Mesendoderm (in vitro differentiated cells): ENCODE results near the gene GSTP1.
"Not testable (repeated sequence)": the region's sequence is repeated elsewhere in the genome, so short reads cannot be mapped to it uniquely, and the experiment has no call there.

Experiments used
- DNase-seq: peaks from one replicate; pipeline ENCODE4 v3.0.0; 2013
- H2AK5ac ChIP-seq: 2 replicates; pipeline ENCODE4 v1.6.1; 2013; ENCODE audit warnings: low read length, inconsistent platforms
- H2BK120ac ChIP-seq: 2 replicates; pipeline ENCODE4 v1.6.1; 2013; ENCODE audit warnings: low read depth, mild to moderate bottlenecking, low read length, moderate library complexity, mixed read lengths
- H2BK15ac ChIP-seq: replicated peaks from 2 replicates; pipeline ENCODE4 v1.6.1; 2013; ENCODE audit warnings: low read depth, mild to moderate bottlenecking, moderate library complexity
- H2BK5ac ChIP-seq: 2 replicates; pipeline ENCODE4 v1.6.1; 2013; ENCODE audit warnings: low read length, inconsistent platforms
- H3K18ac ChIP-seq: 2 replicates; pipeline ENCODE4 v1.6.1; 2013; ENCODE audit warnings: mild to moderate bottlenecking, low read length, mixed read lengths
- H3K23ac ChIP-seq: one replicate; pipeline ENCODE4 v1.6.1; 2013; ENCODE audit warnings: low read length
- H3K27ac ChIP-seq: 2 replicates; pipeline ENCODE4 v1.5.1; 2013; ENCODE audit warnings: low read depth, mild to moderate bottlenecking, inconsistent platforms, low read length, moderate library complexity
- H3K27me3 ChIP-seq: 2 replicates; pipeline ENCODE4 v1.6.1; 2013; ENCODE audit warnings: low read length, control low read depth, mild to moderate bottlenecking, inconsistent platforms; ENCODE audit not compliant: insufficient read depth, poor library complexity
- H3K36me3 ChIP-seq: 2 replicates; pipeline ENCODE4 v1.6.1; 2013; ENCODE audit warnings: low read length, inconsistent platforms; ENCODE audit not compliant: control insufficient read depth, insufficient read depth
- H3K4ac ChIP-seq: one replicate; pipeline ENCODE4 v1.6.1; 2013; ENCODE audit warnings: low read depth, mild to moderate bottlenecking, low read length, moderate library complexity
- H3K4me1 ChIP-seq: 2 replicates; pipeline ENCODE4 v1.6.1; 2013; ENCODE audit warnings: low read depth, low read length, inconsistent platforms; ENCODE audit not compliant: control insufficient read depth
- H3K4me2 ChIP-seq: 2 replicates; pipeline ENCODE4 v1.6.1; 2013; ENCODE audit warnings: low read length
- H3K4me3 ChIP-seq: 2 replicates; pipeline ENCODE4 v1.5.1; 2013; ENCODE audit warnings: mild to moderate bottlenecking, low read length
- H3K56ac ChIP-seq: one replicate; pipeline ENCODE4 v1.6.1; 2013; ENCODE audit warnings: low read length
- H3K79me1 ChIP-seq: 2 replicates; pipeline ENCODE4 v1.6.1; 2013; ENCODE audit warnings: low read length, inconsistent platforms
- H3K79me2 ChIP-seq: 2 replicates; pipeline ENCODE4 v1.6.1; 2013; ENCODE audit warnings: mild to moderate bottlenecking, low read length; ENCODE audit not compliant: control insufficient read depth, insufficient read depth
- H3K9ac ChIP-seq: 2 replicates; pipeline ENCODE4 v1.6.1; 2013; ENCODE audit warnings: low read length, inconsistent platforms
- H4K5ac ChIP-seq: one replicate; pipeline ENCODE4 v1.6.1; 2013; ENCODE audit warnings: low read length
- H4K8ac ChIP-seq: one replicate; pipeline ENCODE4 v1.6.1; 2013; ENCODE audit warnings: low read depth, mild to moderate bottlenecking, control low read depth, low read length, moderate library complexity
- WGBS: extraction: QIAGEN DNeasy Blood & Tissue Kit; methylation state at CpG from one replicate; pipeline ENCODE4 v1.1.7; 2013; ENCODE audit warnings: low lambda C conversion rate, missing lambda C conversion rate; ENCODE audit not compliant: insufficient coverage; ENCODE audit errors: extremely low coverage; 5-methylcytosine and 5-hydroxymethylcytosine counted together

The GSTP1 gene

DNA sequence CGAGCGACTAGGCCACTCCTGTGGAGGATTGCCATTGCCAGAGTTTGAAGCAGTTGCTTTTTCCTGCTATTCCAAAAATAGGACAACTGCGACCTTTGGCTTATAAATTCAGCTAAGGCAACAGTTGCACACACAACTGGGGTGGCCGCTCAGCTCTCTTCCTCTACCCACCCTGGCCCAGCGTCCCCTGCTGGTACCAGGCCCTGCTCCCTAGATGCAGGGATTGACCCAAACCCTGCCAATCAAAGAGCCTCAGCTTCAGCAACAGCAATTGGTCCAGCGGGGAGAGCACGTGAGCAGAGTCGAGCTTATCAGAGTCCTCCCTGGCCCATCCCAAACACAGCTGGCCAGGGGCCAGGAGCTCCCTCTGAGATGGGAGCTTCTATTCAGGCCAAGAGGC is 38.3 kb upstream of the GSTP1 start:
- Histone ChIP-seq H2AK5ac (no peak overlapping the region), H2BK15ac (no peak overlapping the region), H2BK120ac (no peak overlapping the region), H3K56ac (no peak overlapping the region), H3K27me3 (no peaks in the 10 kb centered on the region), H3K18ac (no peak overlapping the region), H3K79me2 (no peaks in the 10 kb centered on the region), H3K36me3 (no peaks in the 10 kb centered on the region), H3K23ac (no peak overlapping the region), H3K9ac (no peak overlapping the region), H3K27ac (no peak overlapping the region), H3K4me3 (no peak overlapping the region), H2BK5ac (no peak overlapping the region), H3K4me2 (no peak overlapping the region), H4K5ac (no peak overlapping the region), H3K4ac (no peak overlapping the region), H4K8ac (no peak overlapping the region), H3K4me1 (no peaks in the 10 kb centered on the region), H3K79me1 (no peaks in the 10 kb centered on the region)
- DNase-seq, result peak; percentile 50
- no CpG with 5 or more reads among the region's 8 CpGs for WGBS

DNA sequence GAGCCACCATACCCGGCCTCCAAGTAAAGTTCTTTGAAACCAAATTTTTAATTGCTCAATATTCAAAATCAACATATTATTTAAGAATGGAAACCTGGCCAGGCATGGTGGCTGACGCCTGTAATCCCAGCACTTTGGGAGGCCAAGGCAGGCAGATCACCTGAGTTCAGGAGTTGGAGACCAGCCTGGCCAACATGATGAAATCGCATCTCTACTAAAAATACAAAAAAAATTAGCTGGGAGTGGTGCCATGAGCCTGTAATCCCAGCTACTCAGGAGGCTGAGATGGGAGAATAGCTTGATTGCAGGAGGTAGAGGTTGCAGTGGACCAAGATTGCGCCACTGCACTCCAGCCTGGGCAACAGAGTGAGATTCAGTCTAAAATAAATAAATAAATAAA is 35.5 kb upstream of the GSTP1 start:
- not testable (repeated sequence) for H3K79me2 ChIP-seq, H2AK5ac ChIP-seq, H3K9ac ChIP-seq, H4K5ac ChIP-seq, H3K36me3 ChIP-seq, H3K27me3 ChIP-seq, H3K4me3 ChIP-seq, H3K4me1 ChIP-seq, H3K4me2 ChIP-seq, H3K23ac ChIP-seq, H2BK15ac ChIP-seq, H2BK120ac ChIP-seq, DNase-seq, H3K56ac ChIP-seq, H4K8ac ChIP-seq, H3K27ac ChIP-seq, H3K18ac ChIP-seq, H2BK5ac ChIP-seq, H3K4ac ChIP-seq, H3K79me1 ChIP-seq
- WGBS, result no CpG with 5 or more reads among the region's 4 CpGs

DNA sequence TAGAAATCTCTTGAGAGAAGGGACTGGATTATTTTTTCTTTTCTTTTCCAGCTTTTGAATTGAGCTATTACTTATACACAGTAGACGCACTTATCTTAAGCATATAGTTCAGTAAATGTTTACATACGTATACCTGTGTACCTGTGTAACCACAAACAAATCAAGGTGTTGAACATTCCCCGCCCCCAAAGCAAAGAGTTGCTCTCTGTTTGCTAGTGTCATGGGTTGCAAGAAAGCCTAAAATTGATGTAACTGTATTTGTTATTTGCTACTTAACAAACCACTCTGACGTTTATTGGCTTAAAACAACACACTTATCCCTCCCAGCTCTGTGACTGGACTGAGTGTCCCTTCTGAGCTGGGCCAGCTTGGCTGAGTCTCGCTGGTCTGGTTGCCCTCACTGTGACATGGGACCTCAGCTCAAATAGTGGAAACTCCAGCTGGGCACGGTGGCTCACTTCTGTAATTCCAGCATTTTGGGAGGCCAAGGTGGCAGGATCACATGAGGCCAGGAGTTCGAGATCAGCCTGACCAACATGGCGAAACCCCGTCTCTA is 35.0 kb upstream of the GSTP1 start:
- Histone ChIP-seq H4K5ac (no peak overlapping the region), H2AK5ac (no peak overlapping the region), H3K18ac (no peak overlapping the region), H3K4me3 (no peak overlapping the region), H3K23ac (no peak overlapping the region), H3K4me1 (no peaks in the 10 kb centered on the region), H3K9ac (no peak overlapping the region), H2BK5ac (no peak overlapping the region), H3K27ac (no peak overlapping the region), H3K27me3 (no peaks in the 10 kb centered on the region), H2BK120ac (no peak overlapping the region), H4K8ac (no peak overlapping the region), H3K4ac (no peak overlapping the region), H3K4me2 (no peak overlapping the region), H3K79me1 (no peaks in the 10 kb centered on the region), H3K79me2 (no peaks in the 10 kb centered on the region), H3K56ac (no peak overlapping the region), H3K36me3 (no peaks in the 10 kb centered on the region), H2BK15ac (no peak overlapping the region)
- no CpG with 5 or more reads among the region's 9 CpGs for WGBS
- no peak for DNase-seq

DNA sequence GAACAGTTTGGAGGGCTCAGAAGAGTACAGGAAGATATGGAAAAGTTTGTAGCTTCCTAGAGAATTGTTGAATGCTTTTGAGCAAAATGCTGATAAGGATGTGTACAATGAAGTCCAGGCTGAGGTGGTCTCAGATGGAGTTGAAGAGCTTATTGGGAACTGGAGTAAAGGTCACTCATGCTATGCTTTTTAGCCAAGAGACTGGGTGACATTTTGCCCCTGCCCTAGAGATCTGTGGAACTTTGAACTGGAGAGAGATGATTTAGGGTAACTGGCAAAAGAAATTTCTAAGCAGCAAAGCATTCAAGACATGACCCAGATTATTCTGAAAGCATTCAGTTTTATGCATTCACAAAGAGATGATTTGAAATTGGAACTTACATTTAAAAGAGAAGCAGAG is 32.5 kb upstream of the GSTP1 start:
- no peak overlapping the region for H2BK5ac ChIP-seq
- H3K18ac ChIP-seq, result no peak overlapping the region
- H4K5ac ChIP-seq, result no peak overlapping the region
- H2BK15ac ChIP-seq, result no peak overlapping the region
- no peak overlapping the region for H3K4me3 ChIP-seq
- H3K27me3 ChIP-seq, result no peaks in the 10 kb centered on the region
- H3K4me1 ChIP-seq, result no peaks in the 10 kb centered on the region
- no peak overlapping the region for H3K4ac ChIP-seq
- no peak overlapping the region for H4K8ac ChIP-seq
- no peak overlapping the region for H3K4me2 ChIP-seq
- no peak overlapping the region for H3K9ac ChIP-seq
- H3K36me3 ChIP-seq, result no peaks in the 10 kb centered on the region
- H3K23ac ChIP-seq, result no peak overlapping the region
- no peak overlapping the region for H3K27ac ChIP-seq
- H2AK5ac ChIP-seq, result no peak overlapping the region
- H3K56ac ChIP-seq, result no peak overlapping the region
- H3K79me1 ChIP-seq, result no peaks in the 10 kb centered on the region
- H2BK120ac ChIP-seq, result no peak overlapping the region
- no peak for DNase-seq
- H3K79me2 ChIP-seq, result no peaks in the 10 kb centered on the region

DNA sequence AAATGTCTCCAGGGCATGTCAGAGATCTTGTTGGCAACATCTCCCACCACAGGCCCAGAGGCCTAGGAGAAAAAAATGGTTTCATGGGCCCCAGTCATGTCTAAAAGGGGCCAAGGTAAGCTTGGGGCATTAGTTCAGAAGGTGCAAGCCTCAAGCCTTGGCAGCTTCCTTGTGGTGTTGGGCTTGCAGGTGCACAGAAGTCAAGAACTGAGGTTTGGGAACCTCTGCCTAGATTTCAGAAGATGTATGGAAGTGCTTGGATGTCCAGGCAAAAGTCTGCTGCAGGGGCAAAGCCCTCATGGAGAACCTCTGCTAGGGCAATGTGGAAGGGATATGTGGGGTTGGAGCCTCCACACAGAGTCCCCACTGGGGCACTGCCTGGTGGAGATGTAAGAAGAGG is 31.9 kb upstream of the GSTP1 start:
- H4K8ac ChIP-seq, H4K5ac ChIP-seq, H3K4me3 ChIP-seq, H3K4ac ChIP-seq, H3K4me2 ChIP-seq, H3K4me1 ChIP-seq, H3K36me3 ChIP-seq, H3K79me2 ChIP-seq, H2BK5ac ChIP-seq, H3K18ac ChIP-seq, H3K23ac ChIP-seq, H3K27ac ChIP-seq, H2BK15ac ChIP-seq, H3K9ac ChIP-seq, H2AK5ac ChIP-seq, H3K56ac ChIP-seq, H2BK120ac ChIP-seq, H3K79me1 ChIP-seq, H3K27me3 ChIP-seq, DNase-seq: not testable (repeated sequence)

DNA sequence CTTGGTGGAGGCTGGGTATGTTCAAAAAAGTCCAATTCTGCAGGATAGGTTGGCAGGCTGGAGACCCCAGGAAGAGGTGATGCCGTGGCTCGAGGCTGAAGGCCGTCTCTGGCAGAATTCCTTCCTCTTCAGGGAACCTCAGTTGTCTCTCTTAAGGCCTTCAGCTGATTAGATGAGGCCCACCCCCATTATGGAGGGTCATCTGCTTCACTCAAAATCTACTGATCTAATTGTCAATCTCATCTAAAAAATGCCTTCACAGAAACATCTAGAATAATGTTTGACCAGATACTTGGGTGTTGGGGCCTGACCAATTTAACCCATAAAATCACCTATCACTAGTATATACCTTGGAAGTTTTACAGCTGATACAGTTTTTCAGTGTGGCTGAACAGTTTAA is 27.4 kb upstream of the GSTP1 start:
- no peak for DNase-seq
- WGBS, result no CpG with 5 or more reads among the region's 3 CpGs
- Histone ChIP-seq H3K79me1 (no peaks in the 10 kb centered on the region), H3K27me3 (no peaks in the 10 kb centered on the region), H2BK15ac (no peak overlapping the region), H2AK5ac (no peak overlapping the region), H3K27ac (no peak overlapping the region), H4K8ac (no peak overlapping the region), H3K4me1 (no peaks in the 10 kb centered on the region), H4K5ac (no peak overlapping the region), H3K9ac (no peak overlapping the region), H2BK120ac (no peak overlapping the region), H3K23ac (no peak overlapping the region), H3K4ac (no peak overlapping the region), H3K36me3 (no peaks in the 10 kb centered on the region), H3K79me2 (no peaks in the 10 kb centered on the region), H3K18ac (no peak overlapping the region), H3K4me3 (no peak overlapping the region), H3K56ac (no peak overlapping the region), H3K4me2 (no peak overlapping the region), H2BK5ac (no peak overlapping the region)
